ENCODE measurements around the gene COL3A1. TPM values are rescaled to one million over a fixed set of nuclear protein-coding genes. Genes with fewer than 3 reads are reported as not detected.

Gene COL3A1
- total RNA-seq, 4 donors from 2014 or later = 113 to 22,387 (median 426) TPM

DNA sequence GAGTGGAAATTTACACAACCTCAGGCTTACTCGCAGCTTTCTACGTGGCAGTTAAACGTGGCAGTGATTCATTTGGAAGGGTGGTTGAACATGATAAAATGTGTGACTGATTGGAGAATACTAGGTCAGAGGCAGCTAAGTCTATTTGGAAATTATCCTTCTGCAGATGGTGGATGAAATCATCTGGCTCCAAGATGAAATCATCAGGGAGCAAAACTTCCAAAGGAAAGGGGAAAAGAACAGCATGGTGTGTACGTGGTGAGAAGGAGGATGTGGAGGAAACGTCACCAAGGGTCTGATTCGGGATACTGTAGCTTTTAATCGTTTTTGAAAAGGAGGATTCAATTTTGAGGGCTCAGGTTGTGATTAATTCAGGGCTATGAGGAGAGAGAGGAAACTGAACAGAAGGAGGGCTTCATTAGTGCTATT, 47.9 kb downstream of the COL3A1 start:
- no peaks in the 10 kb centered on the region for H3K27me3 ChIP-seq
- DNase-seq = peak; percentile 53 to 62
- H3K4me1 ChIP-seq = no peaks in the 10 kb centered on the region
- H3K4me3 ChIP-seq = no peak overlapping the region
- no peaks in the 10 kb centered on the region for H3K36me3 ChIP-seq
- TF ChIP-seq POLR2A (IDR thresholded peaks at IDR 0.05) = no peak
- TF ChIP-seq, protein P1, sequence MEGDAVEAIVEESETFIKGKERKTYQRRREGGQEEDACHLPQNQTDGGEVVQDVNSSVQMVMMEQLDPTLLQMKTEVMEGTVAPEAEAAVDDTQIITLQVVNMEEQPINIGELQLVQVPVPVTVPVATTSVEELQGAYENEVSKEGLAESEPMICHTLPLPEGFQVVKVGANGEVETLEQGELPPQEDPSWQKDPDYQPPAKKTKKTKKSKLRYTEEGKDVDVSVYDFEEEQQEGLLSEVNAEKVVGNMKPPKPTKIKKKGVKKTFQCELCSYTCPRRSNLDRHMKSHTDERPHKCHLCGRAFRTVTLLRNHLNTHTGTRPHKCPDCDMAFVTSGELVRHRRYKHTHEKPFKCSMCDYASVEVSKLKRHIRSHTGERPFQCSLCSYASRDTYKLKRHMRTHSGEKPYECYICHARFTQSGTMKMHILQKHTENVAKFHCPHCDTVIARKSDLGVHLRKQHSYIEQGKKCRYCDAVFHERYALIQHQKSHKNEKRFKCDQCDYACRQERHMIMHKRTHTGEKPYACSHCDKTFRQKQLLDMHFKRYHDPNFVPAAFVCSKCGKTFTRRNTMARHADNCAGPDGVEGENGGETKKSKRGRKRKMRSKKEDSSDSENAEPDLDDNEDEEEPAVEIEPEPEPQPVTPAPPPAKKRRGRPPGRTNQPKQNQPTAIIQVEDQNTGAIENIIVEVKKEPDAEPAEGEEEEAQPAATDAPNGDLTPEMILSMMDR (IDR thresholded peaks at IDR 0.05) = no peak
- intact Hi-C loops (cut with DNase I; ENCODE audit: low total_unique reads) = no loop called here
- H3K27ac ChIP-seq = peak overlapping the region; percentile 60 to 69
- H3K9me3 ChIP-seq = no peaks in the 10 kb centered on the region

DNA sequence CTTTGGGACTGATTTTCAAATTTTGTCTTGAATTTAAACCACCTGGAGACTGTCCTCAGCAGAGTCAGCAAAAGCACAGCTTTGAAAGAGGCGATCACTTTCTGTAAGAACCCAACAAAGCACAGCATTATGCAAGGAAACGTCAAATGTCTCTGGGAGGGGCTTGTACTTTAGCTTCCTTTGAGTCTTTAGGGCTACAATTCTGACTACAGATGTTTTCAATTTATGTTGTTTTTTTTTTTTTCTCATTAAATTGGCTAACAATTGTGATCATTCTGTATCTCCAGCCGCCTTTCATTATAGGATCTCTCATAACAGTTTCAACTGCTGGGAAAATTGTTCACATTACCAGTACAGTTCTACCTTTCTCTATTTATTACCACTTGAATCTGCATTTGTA, 48.3 kb downstream of the COL3A1 start:
- peak in 1 of 2 donors; percentile 50 for DNase-seq
- TF ChIP-seq POLR2A (IDR thresholded peaks at IDR 0.05) = no peak
- TF ChIP-seq, protein P1 (IDR thresholded peaks at IDR 0.05) = no peak
- Histone ChIP-seq H3K9me3 (no peaks in the 10 kb centered on the region), H3K4me1 (no peaks in the 10 kb centered on the region), H3K36me3 (no peaks in the 10 kb centered on the region), H3K27me3 (no peaks in the 10 kb centered on the region), H3K27ac (peak overlapping the region; percentile 60 to 69), H3K4me3 (no peak overlapping the region)
- intact Hi-C loops (cut with DNase I; ENCODE audit: low total_unique reads) = no loop called here

DNA sequence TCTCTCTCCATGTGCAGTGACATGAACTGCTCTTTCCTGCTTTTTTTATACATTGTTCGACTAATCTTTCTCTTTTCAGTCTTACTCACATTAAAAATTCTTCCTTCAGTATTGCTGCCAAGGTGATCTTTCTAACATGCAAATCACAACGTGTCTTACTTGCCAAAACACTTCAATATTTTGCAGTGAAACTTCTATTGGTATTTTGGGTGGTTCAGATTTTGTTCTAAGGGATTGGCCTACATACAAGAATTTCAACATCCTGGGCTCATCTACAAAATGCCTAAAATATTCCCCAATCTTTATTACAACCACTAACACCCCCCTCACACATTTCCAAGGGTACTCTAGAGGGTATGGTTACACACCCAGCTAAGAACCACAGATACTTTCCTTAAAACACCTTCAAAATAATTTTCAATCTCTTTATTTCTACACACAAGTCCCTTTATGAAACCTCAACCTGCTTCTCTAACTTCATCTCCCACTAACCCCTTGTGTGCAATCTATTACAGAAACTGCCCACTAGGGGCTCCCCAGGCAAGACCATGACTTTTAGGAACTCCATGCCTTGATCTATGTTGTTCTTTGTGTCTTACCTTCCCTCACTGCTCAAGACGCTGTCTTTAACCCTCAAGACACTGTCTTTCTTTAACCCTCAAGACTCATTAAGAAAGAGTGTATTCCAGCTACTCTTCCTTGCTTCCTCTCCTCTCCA, 50.9 kb downstream of the COL3A1 start:
- intact Hi-C loops (cut with DNase I; ENCODE audit: low total_unique reads) = no loop called here
- peak overlapping the region in 1 of 2 donors; percentile 40 for H3K27ac ChIP-seq
- H3K9me3 ChIP-seq = no peaks in the 10 kb centered on the region
- H3K4me1 ChIP-seq = no peaks in the 10 kb centered on the region
- H3K36me3 ChIP-seq = no peaks in the 10 kb centered on the region
- TF ChIP-seq, protein P1 (IDR thresholded peaks at IDR 0.05) = peak in 1 of 4 experiments; percentile 9
- TF ChIP-seq POLR2A (IDR thresholded peaks at IDR 0.05) = no peak
- H3K4me3 ChIP-seq = no peak overlapping the region
- H3K27me3 ChIP-seq = no peaks in the 10 kb centered on the region
- DNase-seq = no peak

DNA sequence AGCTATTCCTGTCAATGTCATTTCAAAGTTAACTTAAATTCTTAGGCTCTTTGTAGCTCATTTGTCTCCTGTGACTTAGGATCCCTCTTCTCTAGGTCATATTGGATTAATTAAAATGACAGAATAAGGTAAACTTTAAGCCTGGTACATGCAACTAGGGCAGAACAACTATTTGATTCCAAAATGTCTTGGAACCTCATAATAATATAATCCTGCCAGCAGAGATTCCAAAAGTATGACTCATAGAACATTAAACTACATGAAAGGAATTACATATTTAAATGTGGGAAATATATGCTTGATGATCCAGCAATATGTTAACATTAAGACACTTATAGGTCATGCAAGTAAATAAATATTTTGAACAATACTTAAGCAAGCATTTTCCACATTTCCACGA, 63.3 kb downstream of the COL3A1 start:
- Histone ChIP-seq H3K36me3 (no peaks in the 10 kb centered on the region), H3K27me3 (no peaks in the 10 kb centered on the region), H3K4me3 (no peak overlapping the region), H3K9me3 (no peaks in the 10 kb centered on the region), H3K27ac (no peak overlapping the region), H3K4me1 (no peaks in the 10 kb centered on the region)
- no peak for DNase-seq
- TF ChIP-seq, protein P1 (IDR thresholded peaks at IDR 0.05) = no peak
- no peak for TF ChIP-seq POLR2A (IDR thresholded peaks at IDR 0.05)
- intact Hi-C loops (cut with DNase I; ENCODE audit: low total_unique reads) = no loop called here

DNA sequence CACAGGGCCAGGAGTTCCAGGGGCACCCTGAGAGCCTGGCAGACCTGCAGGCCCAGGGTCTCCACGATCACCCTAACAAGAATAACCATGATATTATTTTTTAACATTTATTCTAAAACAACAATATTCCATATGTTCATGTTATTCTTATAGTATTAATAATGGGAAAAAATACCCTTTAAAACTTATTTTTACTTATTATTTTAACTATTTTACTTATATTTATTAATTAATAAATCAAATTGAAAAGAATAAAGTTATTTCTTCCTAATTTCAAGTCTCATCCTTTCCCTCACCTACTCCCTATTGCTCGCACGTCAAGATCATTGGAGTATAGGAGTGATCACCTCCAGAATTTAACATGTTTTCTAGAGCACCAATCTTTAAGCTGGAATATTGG, 71.7 kb downstream of the COL3A1 start:
- Histone ChIP-seq H3K27ac (no peak overlapping the region), H3K36me3 (no peaks in the 10 kb centered on the region), H3K4me1 (no peaks in the 10 kb centered on the region), H3K9me3 (no peaks in the 10 kb centered on the region), H3K27me3 (no peaks in the 10 kb centered on the region), H3K4me3 (no peak overlapping the region)
- DNase-seq = no peak
- intact Hi-C loops (cut with DNase I; ENCODE audit: low total_unique reads) = no loop called here
- TF ChIP-seq, protein P1 (IDR thresholded peaks at IDR 0.05) = no peak
- no peak for TF ChIP-seq POLR2A (IDR thresholded peaks at IDR 0.05)

All from uterus (tissue), 4 donors.